Spleen (tissue), 7 donors: ENCODE results near the gene CHD5.

Experiments used
- POLR2A ChIP-seq, 3 donors: fragments of 450-650 bp; IDR thresholded peaks; one replicate each; pipeline ENCODE4 v1.5.1; 2017; ENCODE audit warnings: antibody characterized with exemption in 3 of 3, mild to moderate bottlenecking in 1 of 3
- POLR2AphosphoS5 ChIP-seq, 3 donors: sonication (generic); formaldehyde crosslinking; IDR thresholded peaks; one replicate each; pipeline ENCODE4 v1.5.1; 2017; ENCODE audit warnings: antibody characterized with exemption in 3 of 3
- TF ChIP-seq, protein P1 (sequence below), 11 experiments: fragments of 200-600 bp in 7 of 11; fragments of 450-650 bp in 4 of 11; sonication (generic) in 4 of 11; IDR thresholded peaks in 8 of 11; conservative IDR thresholded peaks in 3 of 11; 1 replicate in 7 of 11; 2 replicates in 4 of 11; pipeline versions ENCODE4 v1.4.0 to v1.8.0; 2016 to 2021; ENCODE audit warnings: antibody characterized with exemption in 11 of 11, inconsistent platforms in 4 of 11, mild to moderate bottlenecking in 1 of 11
- donor health status: DM: no; HTN: no; CAD: no; lungs with moderate emphysema.
- donor health status: DM: no; HTN: no; CAD: no.
- donor health status: DM: no; HTN: no; CAD: no.

DNA sequence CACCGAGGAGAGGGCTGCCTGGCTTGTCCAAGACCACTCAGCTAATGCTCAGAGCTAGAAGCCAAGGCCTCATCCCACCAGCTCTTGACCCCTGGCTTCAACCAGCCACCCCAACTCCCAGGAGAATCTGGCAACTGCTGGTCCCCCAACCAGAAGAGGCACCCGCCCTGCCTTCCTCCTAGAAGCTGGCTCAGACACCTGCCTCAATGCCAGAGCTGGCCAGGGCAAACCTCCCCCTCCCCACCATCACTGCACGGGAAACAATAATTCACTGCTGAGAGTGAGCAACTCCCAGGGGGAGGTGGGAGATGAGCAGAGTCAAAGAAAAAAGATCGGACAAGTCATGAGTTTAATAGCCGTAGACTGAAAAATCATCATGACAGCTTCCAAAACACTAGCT lies 3.3 kb downstream of the CHD5 start:
- TF ChIP-seq, protein P1, sequence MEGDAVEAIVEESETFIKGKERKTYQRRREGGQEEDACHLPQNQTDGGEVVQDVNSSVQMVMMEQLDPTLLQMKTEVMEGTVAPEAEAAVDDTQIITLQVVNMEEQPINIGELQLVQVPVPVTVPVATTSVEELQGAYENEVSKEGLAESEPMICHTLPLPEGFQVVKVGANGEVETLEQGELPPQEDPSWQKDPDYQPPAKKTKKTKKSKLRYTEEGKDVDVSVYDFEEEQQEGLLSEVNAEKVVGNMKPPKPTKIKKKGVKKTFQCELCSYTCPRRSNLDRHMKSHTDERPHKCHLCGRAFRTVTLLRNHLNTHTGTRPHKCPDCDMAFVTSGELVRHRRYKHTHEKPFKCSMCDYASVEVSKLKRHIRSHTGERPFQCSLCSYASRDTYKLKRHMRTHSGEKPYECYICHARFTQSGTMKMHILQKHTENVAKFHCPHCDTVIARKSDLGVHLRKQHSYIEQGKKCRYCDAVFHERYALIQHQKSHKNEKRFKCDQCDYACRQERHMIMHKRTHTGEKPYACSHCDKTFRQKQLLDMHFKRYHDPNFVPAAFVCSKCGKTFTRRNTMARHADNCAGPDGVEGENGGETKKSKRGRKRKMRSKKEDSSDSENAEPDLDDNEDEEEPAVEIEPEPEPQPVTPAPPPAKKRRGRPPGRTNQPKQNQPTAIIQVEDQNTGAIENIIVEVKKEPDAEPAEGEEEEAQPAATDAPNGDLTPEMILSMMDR (IDR thresholded peaks at IDR 0.05 in 8 of 11, conservative IDR thresholded peaks at IDR 0.05 in 3 of 11) = no peak
- TF ChIP-seq POLR2A (IDR thresholded peaks at IDR 0.05) (no peak), POLR2AphosphoS5 (IDR thresholded peaks at IDR 0.05) (no peak)
